Adipose tissue (tissue), 3 donors: ENCODE results near the gene GLDN. TPM values are rescaled to one million over a fixed set of nuclear protein-coding genes. Genes with fewer than 3 reads are reported as not detected.
"Not testable (repeated sequence)": the region's sequence is repeated elsewhere in the genome, so short reads cannot be mapped to it uniquely, and the experiment has no call there.

Source experiments
- H3K27ac ChIP-seq: one replicate; pipeline ENCODE4 v1.5.1; 2013; ENCODE audit warnings: low read depth, low read length
- WGBS, 3 donors: extraction: QIAGEN DNeasy Blood & Tissue Kit; methylation state at CpG; one replicate each; pipeline ENCODE4 v1.1.7; 2013; 5-methylcytosine and 5-hydroxymethylcytosine counted together
- polyA plus RNA-seq, 3 donors: library from polyadenylated mRNA; stranded (reverse); fragments of 200-250 nt; gene quantifications; one replicate each; pipeline ENCODE4 v1.2.3, GENCODE V29; 2013
- donor health status: healthy with polysubstance abuse.
- donor health status: Bipolar disorder and iron deficiency.
- donor health status: healthy.

GLDN gene
- polyA plus RNA-seq, 3 donors, result 0.54 to 6.6 (median 2.5) TPM

GRCh38 chr15:51403072-51403878 lies 61.8 kb downstream of the GLDN start:
- 56 to 64% (median 63%) methylated on average over 8 of the region's 8 CpGs for WGBS, 3 donors
- H3K27ac ChIP-seq, result no peak overlapping the region

- H3K27ac ChIP-seq, result no peak overlapping the region
- 87 to 91% (median 91%) methylated on average over 9 of the region's 9 CpGs for WGBS, 3 donors
Observed at GRCh38 chr15:51403946-51404695, 62.7 kb downstream of the GLDN start.

- H3K27ac ChIP-seq, result no peak overlapping the region
- WGBS, 3 donors, result 54 to 84% (median 60%) methylated on average over 11 of the region's 11 CpGs
Observed at GRCh38 chr15:51405693-51406523, 64.5 kb downstream of the GLDN start.

- no peak overlapping the region for H3K27ac ChIP-seq
- 85 to 95% (median 90%) methylated on average over 4 of the region's 4 CpGs for WGBS, 3 donors
Observed at GRCh38 chr15:51414256-51414860, 72.9 kb downstream of the GLDN start.

- H3K27ac ChIP-seq, result no peak overlapping the region
- WGBS, 3 donors, result 49 to 60% (median 53%) methylated on average over 4 of the region's 4 CpGs
Observed at GRCh38 chr15:51416129-51416528, 74.7 kb downstream of the GLDN start.

- 95 to 97% (median 97%) methylated on average over 6 to 7 of the region's 16 CpGs for WGBS, 3 donors
- H3K27ac ChIP-seq, result not testable (repeated sequence)
Observed at GRCh38 chr15:51423040-51423439, 81.6 kb downstream of the GLDN start.

- no peak overlapping the region for H3K27ac ChIP-seq
Observed at GRCh38 chr15:51424780-51425179, 83.3 kb downstream of the GLDN start.

GRCh38 chr15:51425517-51426040 lies 84.1 kb downstream of the GLDN start:
- no peak overlapping the region for H3K27ac ChIP-seq
- WGBS, 3 donors, result 42 to 52% (median 51%) methylated on average over 1 of the region's 1 CpG

More at GRCh38 chr15:51424780-51425179, 83.3 kb downstream of the GLDN start:
- WGBS, 3 donors, result 67 to 80% (median 77%) methylated on average over 1 of the region's 1 CpG

GRCh38 chr15:51438526-51438925 lies 97.1 kb downstream of the GLDN start:
- no peak overlapping the region for H3K27ac ChIP-seq
- 80 to 83% (median 82%) methylated on average over 2 of the region's 2 CpGs for WGBS, 3 donors

- WGBS, 3 donors, result 97 to 98% (median 98%) methylated on average over 4 of the region's 4 CpGs
- H3K27ac ChIP-seq, result no peak overlapping the region
Observed at GRCh38 chr15:51443282-51443914, 101.9 kb downstream of the GLDN start.

- 88 to 100% (median 89%) methylated on average over 1 of the region's 1 CpG for WGBS, 3 donors
- H3K27ac ChIP-seq, result no peak overlapping the region
Observed at GRCh38 chr15:51444112-51444511, 102.7 kb downstream of the GLDN start.

GRCh38 chr15:51444807-51445206 lies 103.4 kb downstream of the GLDN start:
- WGBS, 3 donors, result 95 to 100% (median 99%) methylated on average over 1 of the region's 1 CpG
- H3K27ac ChIP-seq, result no peak overlapping the region

GRCh38 chr15:51446029-51446744 lies 104.7 kb downstream of the GLDN start:
- H3K27ac ChIP-seq, result not testable (repeated sequence)
- WGBS, 3 donors, result 93 to 97% (median 97%) methylated on average over 5 of the region's 5 CpGs

- no peak overlapping the region for H3K27ac ChIP-seq
- 71 to 96% (median 94%) methylated on average over 4 of the region's 4 CpGs for WGBS, 3 donors
Observed at GRCh38 chr15:51447855-51448621, 106.6 kb downstream of the GLDN start.

GRCh38 chr15:51448622-51449399 lies 107.4 kb downstream of the GLDN start:
- WGBS, 3 donors, result 74 to 83% (median 76%) methylated on average over 7 of the region's 7 CpGs
- H3K27ac ChIP-seq, result no peak overlapping the region

- no peak overlapping the region for H3K27ac ChIP-seq
- 69 to 87% (median 78%) methylated on average over 6 of the region's 6 CpGs for WGBS, 3 donors
Observed at GRCh38 chr15:51450001-51450400, 108.5 kb downstream of the GLDN start.
